Epithelial cell of esophagus (primary cell): Measurements from ENCODE around the gene AZU1.
A peak's percentile ranks its signal among the peaks of the same experiment; 100 is the strongest.

Source experiments
- DNase-seq: peaks from one replicate; pipeline ENCODE4 v3.0.0; 2010; ENCODE audit warnings: low read depth
- H3K4me3 ChIP-seq: 2 replicates; pipeline ENCODE4 v1.5.1; 2011; ENCODE audit warnings: mild to moderate bottlenecking, low read length, control low read depth
- CTCF ChIP-seq: IDR thresholded peaks from 2 replicates; pipeline ENCODE4 v1.5.1; 2011; ENCODE audit warnings: low read depth, mild to moderate bottlenecking, low read length, control low read depth, inconsistent platforms; ENCODE audit not compliant: insufficient read depth; ENCODE audit errors: missing control alignments

The AZU1 gene

GRCh38 chr19:863315-863620 is 35.6 kb downstream of the AZU1 start:
- no peak for TF ChIP-seq CTCF
- no peak overlapping the region for H3K4me3 ChIP-seq
- DNase-seq: no peak

GRCh38 chr19:866769-867300 is 39.2 kb downstream of the AZU1 start:
- H3K4me3 ChIP-seq: no peak overlapping the region
- no peak for DNase-seq
- TF ChIP-seq CTCF: no peak

GRCh38 chr19:867301-867793 is 39.7 kb downstream of the AZU1 start:
- DNase-seq: no peak
- no peak overlapping the region for H3K4me3 ChIP-seq

GRCh38 chr19:867855-868457 is 40.3 kb downstream of the AZU1 start:
- no peak for TF ChIP-seq CTCF
- no peak overlapping the region for H3K4me3 ChIP-seq
- DNase-seq: no peak

More at GRCh38 chr19:867301-867793, 39.7 kb downstream of the AZU1 start:
- no peak for TF ChIP-seq CTCF

GRCh38 chr19:868458-869244 is 41.0 kb downstream of the AZU1 start:
- DNase-seq: no peak
- TF ChIP-seq CTCF: no peak
- no peak overlapping the region for H3K4me3 ChIP-seq

- peak; percentile 83 for DNase-seq
- no peak overlapping the region for H3K4me3 ChIP-seq
- TF ChIP-seq CTCF: no peak
Measured at GRCh38 chr19:869245-870177, 41.9 kb downstream of the AZU1 start.
